22Rv1 (cell line): ENCODE results near the gene DAB2.

Experiments used
- H3K27ac ChIP-seq: fragments of 450-650 bp; 2 replicates; pipeline ENCODE4 v1.5.1; 2017
- CTCF ChIP-seq: fragments of 450-650 bp; IDR thresholded peaks from 2 replicates; pipeline ENCODE4 v1.5.1; 2017; ENCODE audit warnings: mild to moderate bottlenecking
- ZFX ChIP-seq: fragments of 450-650 bp; IDR thresholded peaks from 2 replicates; pipeline ENCODE4 v1.6.1; 2017; ENCODE audit warnings: antibody characterized with exemption, borderline replicate concordance

DAB2 gene

GRCh38 chr5:39428640-39429039 lies 3.9 kb upstream of the DAB2 start:
- TF ChIP-seq ZFX (no peak), CTCF (no peak)
- no peak overlapping the region for H3K27ac ChIP-seq

- H3K27ac ChIP-seq: no peak overlapping the region
- no peak for TF ChIP-seq CTCF
- TF ChIP-seq ZFX: no peak
Observed at GRCh38 chr5:39427633-39428032, 2.9 kb upstream of the DAB2 start.

GRCh38 chr5:39427229-39427628 lies 2.4 kb upstream of the DAB2 start:
- TF ChIP-seq CTCF: no peak
- TF ChIP-seq ZFX: no peak
- no peak overlapping the region for H3K27ac ChIP-seq

- TF ChIP-seq CTCF: no peak
- TF ChIP-seq ZFX: no peak
- H3K27ac ChIP-seq: no peak overlapping the region
Observed at GRCh38 chr5:39426746-39427105, 1.9 kb upstream of the DAB2 start.

- no peak overlapping the region for H3K27ac ChIP-seq
- TF ChIP-seq ZFX (no peak), CTCF (no peak)
Observed at GRCh38 chr5:39426051-39426745, 1.4 kb upstream of the DAB2 start.

GRCh38 chr5:39423331-39423751 lies 1.4 kb downstream of the DAB2 start:
- TF ChIP-seq CTCF: no peak
- TF ChIP-seq ZFX: no peak

GRCh38 chr5:39422728-39423285 lies 2.0 kb downstream of the DAB2 start:
- H3K27ac ChIP-seq: no peak overlapping the region
- no peak for TF ChIP-seq ZFX
- no peak for TF ChIP-seq CTCF

More at GRCh38 chr5:39423331-39423751, 1.4 kb downstream of the DAB2 start:
- no peak overlapping the region for H3K27ac ChIP-seq
